Ovary (tissue), 9 donors: ENCODE data around the gene CNN1. TPM values are rescaled to one million over a fixed set of nuclear protein-coding genes. Genes with fewer than 3 reads are reported as not detected.

ENCODE experiments used
- DNase-seq, 5 donors: peaks; one replicate each; pipeline ENCODE4 v3.0.0-alpha.2; 2019 to 2020
- H3K27ac ChIP-seq, 2 donors: fragments of 200-600 bp; one replicate each; pipeline versions ENCODE4 v1.5.1 to v1.8.0; 2019 to 2022
- H3K27me3 ChIP-seq: fragments of 200-600 bp; one replicate; pipeline ENCODE4 v1.8.0; 2022
- H3K36me3 ChIP-seq: fragments of 200-600 bp; sonication (generic); one replicate; pipeline ENCODE4 v1.5.1; 2019
- H3K4me1 ChIP-seq: one replicate; pipeline ENCODE4 v1.8.1; 2013; ENCODE audit warnings: mild to moderate bottlenecking, moderate library complexity; ENCODE audit not compliant: insufficient read depth
- H3K4me3 ChIP-seq: fragments of 200-600 bp; sonication (generic); one replicate; pipeline ENCODE4 v1.5.1; 2017
- H3K9me3 ChIP-seq, 2 donors: fragments of 200-600 bp in 1 of 2; sonication (generic) in 1 of 2; one replicate each; pipeline versions ENCODE4 v1.5.1 to v1.8.1; 2013 to 2019; ENCODE audit warnings: mild to moderate bottlenecking in 1 of 2, moderate library complexity in 1 of 2
- EP300 ChIP-seq: sonication (generic); formaldehyde crosslinking; IDR thresholded peaks from one replicate; pipeline ENCODE4 v1.6.1; 2017; ENCODE audit warnings: antibody characterized with exemption
- POLR2A ChIP-seq: fragments of 450-650 bp; IDR thresholded peaks from one replicate; pipeline ENCODE4 v1.6.1; 2017; ENCODE audit warnings: antibody characterized with exemption, mild to moderate bottlenecking, moderate library complexity
- WGBS, 3 donors: extraction: QIAGEN DNeasy Blood & Tissue Kit in 1 of 3; methylation state at CpG; one replicate each; pipeline versions ENCODE4 v1.1.5 to v1.1.7; 2013 to 2017; 5-methylcytosine and 5-hydroxymethylcytosine counted together
- intact Hi-C, 4 donors: fragments of 100-400 bp; cut with DNase I; formaldehyde crosslinking; loops; one replicate each; pipeline versions ENCODE4 v1.11.0 to v1.15.1; 2022 to 2023
- polyA plus RNA-seq, 2 donors: library from polyadenylated mRNA; stranded (reverse); fragments of 200-250 nt in 1 of 2; fragments of 350-450 nt in 1 of 2; fragmentation: Illumina TruSeq in 1 of 2; extraction: RNeasy Lipid Tissue Mini Kit (QIAGEN cat#74804) in 1 of 2; gene quantifications; one replicate each; pipeline ENCODE4 v1.2.3, GENCODE V29; 2013 to 2014
- total RNA-seq, 7 donors: library from RNA; depleted of rRNA in 2 of 7; stranded (reverse); fragments of >200 nt in 2 of 7; fragmentation: NEBNext Ultra II Directional in 3 of 7; extraction: Animal tissue kit (Norgen Biotek cat#: 25700) in 3 of 7; gene quantifications; one replicate each; pipeline versions ENCODE4 v1.1.0 to v1.2.4, GENCODE V29; 2016 to 2023
- TF ChIP-seq, protein P1 (sequence below), 3 donors: fragments of 450-650 bp in 2 of 3; fragments of 200-600 bp in 1 of 3; IDR thresholded peaks; one replicate each; pipeline versions ENCODE4 v1.5.1 to v1.8.0; 2016 to 2022; ENCODE audit warnings: antibody characterized with exemption in 3 of 3, mild to moderate bottlenecking in 1 of 3
- donor health status: DM: no; HTN: no; CAD: no; lungs with moderate emphysema.
- donor health status: DM: no; HTN: no; CAD: no.
- donor health status: Bipolar disorder and iron deficiency.
- donor health status: DM: yes; HTN: yes; CAD: no.
- donor health status: DM: no; HTN: no; CAD: no.
- donor health status: DM: yes; HTN: yes; CAD: no.

CNN1 gene
- total and polyA plus RNA-seq, 9 donors: 13.9 to 725 (median 59.6) TPM

DNA sequence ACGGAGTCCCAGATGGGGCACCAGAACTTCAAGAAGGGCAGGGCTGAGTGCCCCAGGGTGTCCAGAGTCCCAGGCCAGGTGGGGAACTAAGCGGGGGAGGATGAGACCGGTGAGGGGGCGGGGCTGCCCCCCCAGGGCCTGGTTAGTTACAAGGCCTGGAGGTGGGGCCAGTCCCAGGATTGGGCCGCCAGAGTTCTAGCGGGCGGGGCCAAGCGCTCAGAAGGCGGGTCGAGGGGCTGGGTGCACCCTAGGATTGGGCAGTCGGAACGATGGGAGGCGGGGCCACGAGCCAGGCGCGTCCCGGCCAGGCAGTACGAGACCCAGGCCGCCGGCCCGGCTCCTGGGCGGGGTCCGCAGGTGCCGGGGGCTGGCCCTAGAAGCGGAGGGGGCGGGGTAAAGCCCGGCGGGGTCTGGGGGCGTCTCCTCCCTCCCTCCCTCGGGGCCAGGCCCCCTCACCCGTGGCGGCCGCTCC, 33.6 kb upstream of the CNN1 start:
- H3K4me3 ChIP-seq: peak overlapping the region; percentile 91
- H3K4me1 ChIP-seq: peaks cover 3% of the 10 kb centered on the region
- H3K36me3 ChIP-seq: no peaks in the 10 kb centered on the region
- H3K27me3 ChIP-seq: no peaks in the 10 kb centered on the region
- peak; percentile 97 to 98 (median 97) for DNase-seq
- no peak for TF ChIP-seq EP300
- no peak for TF ChIP-seq POLR2A
- TF ChIP-seq, protein P1, sequence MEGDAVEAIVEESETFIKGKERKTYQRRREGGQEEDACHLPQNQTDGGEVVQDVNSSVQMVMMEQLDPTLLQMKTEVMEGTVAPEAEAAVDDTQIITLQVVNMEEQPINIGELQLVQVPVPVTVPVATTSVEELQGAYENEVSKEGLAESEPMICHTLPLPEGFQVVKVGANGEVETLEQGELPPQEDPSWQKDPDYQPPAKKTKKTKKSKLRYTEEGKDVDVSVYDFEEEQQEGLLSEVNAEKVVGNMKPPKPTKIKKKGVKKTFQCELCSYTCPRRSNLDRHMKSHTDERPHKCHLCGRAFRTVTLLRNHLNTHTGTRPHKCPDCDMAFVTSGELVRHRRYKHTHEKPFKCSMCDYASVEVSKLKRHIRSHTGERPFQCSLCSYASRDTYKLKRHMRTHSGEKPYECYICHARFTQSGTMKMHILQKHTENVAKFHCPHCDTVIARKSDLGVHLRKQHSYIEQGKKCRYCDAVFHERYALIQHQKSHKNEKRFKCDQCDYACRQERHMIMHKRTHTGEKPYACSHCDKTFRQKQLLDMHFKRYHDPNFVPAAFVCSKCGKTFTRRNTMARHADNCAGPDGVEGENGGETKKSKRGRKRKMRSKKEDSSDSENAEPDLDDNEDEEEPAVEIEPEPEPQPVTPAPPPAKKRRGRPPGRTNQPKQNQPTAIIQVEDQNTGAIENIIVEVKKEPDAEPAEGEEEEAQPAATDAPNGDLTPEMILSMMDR (IDR thresholded peaks at IDR 0.05): no peak
- H3K27ac ChIP-seq: peak overlapping the region; percentile 74 to 91
- intact Hi-C loops: no loop called here
- H3K9me3 ChIP-seq: no peaks in the 10 kb centered on the region
- WGBS, 3 donors: 1 to 4% (median 1%) methylated on average over 2 to 33 of the region's 33 CpGs

DNA sequence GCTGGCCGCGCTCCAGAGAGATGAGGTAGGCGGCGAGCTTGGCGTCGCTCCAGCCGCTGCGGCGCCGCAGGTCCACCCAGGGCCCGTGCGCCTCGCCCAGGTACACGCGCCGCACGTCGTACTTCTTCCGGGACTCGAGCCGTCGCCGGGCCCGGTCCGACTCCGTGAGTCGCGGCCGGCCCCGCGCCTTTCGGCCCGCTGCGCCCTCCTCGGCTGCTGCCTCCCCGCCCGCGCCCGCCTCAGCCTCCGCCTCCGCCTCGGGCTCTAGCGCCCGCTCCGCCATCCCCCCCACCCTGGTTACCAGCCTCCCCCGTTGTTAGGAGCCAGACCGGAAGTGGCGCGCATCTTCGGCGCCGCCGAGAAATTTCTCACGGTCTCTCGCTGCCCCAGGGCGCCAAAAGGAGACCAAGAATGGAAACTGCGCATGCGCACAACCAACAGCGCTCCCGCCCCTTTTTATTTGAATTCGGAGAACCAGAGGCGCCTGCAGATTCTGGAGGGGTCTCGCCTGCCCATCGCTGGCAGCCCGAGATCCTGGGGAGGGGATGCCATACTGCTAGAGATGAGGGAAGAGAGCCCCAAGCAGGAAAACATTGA, 33.0 kb upstream of the CNN1 start, which contains the start of gene ZNF653:
Gene ZNF653, minus strand, starts transcription at position 336 of the 597 bp plus-strand sequence. Its CDS starts 53 bp downstream, at position 283.
- DNase-seq: peak; percentile 94 to 97 (median 95)
- H3K27me3 ChIP-seq: no peaks in the 10 kb centered on the region
- H3K9me3 ChIP-seq: no peaks in the 10 kb centered on the region
- no peaks in the 10 kb centered on the region for H3K36me3 ChIP-seq
- peaks cover 3% of the 10 kb centered on the region for H3K4me1 ChIP-seq
- TF ChIP-seq POLR2A (peak; percentile 25), EP300 (no peak)
- TF ChIP-seq, protein P1 (IDR thresholded peaks at IDR 0.05): no peak
- peak within 1 kb of the TSS; percentile 74 to 91 for H3K27ac ChIP-seq
- WGBS, 3 donors: 1% methylated on average over 54 to 65 of the region's 65 CpGs
- intact Hi-C loops: no loop called here
- H3K4me3 ChIP-seq: peak within 1 kb of the TSS; percentile 91

DNA sequence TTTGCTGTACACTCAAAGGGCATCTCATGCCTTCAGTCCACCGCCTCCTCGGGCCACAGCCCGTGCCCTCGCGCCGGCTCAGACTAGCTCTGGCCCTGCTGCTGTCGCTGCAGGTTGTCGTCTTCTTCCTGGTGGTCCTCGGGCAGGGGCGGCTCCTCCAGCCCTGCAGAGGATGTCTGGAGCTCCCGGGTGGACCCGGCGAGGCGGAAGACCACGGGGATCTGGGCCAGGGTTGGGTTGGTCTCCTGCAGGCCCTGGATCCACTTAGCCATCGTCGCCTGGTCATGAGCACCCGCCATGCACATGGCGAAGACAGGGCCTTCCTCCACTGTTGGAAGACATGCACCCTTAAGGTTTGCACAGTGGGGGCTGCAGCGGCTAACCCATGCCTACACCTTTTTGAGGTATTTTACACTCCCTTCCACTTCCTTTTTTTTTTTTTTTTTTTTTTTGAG, 32.5 kb upstream of the CNN1 start:
- Histone ChIP-seq H3K36me3 (no peaks in the 10 kb centered on the region), H3K4me1 (peaks cover 3% of the 10 kb centered on the region), H3K4me3 (peak overlapping the region; percentile 91), H3K27ac (peak overlapping the region in 1 of 2 donors; percentile 91), H3K9me3 (no peaks in the 10 kb centered on the region), H3K27me3 (no peaks in the 10 kb centered on the region)
- intact Hi-C loops: no loop called here
- WGBS, 3 donors: 23 to 39% (median 28%) methylated on average over 13 to 20 of the region's 20 CpGs
- no peak for DNase-seq
- TF ChIP-seq, protein P1 (IDR thresholded peaks at IDR 0.05): no peak
- TF ChIP-seq POLR2A (no peak), EP300 (no peak)

DNA sequence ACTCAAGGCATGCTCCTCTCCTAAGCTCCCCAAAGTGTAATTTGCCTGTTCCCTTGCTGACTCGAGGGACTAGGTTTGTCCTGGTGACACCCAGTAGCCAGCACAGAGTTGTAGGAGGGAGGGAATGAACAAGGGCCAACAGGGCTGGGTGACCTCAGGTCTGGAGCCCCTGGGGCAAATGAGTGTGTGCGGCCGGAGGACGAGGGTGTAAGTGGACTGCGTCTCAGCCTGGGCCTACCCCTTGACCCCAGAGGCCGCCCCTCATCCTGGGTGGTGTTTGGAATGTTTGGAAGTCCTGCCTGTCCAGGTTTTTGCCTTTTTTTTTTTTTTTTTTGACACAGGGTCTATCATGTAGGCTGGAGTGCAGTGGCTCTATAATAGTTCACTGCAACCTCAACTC, 31.7 kb upstream of the CNN1 start:
- intact Hi-C loops: no loop called here
- H3K4me1 ChIP-seq: peaks cover 3% of the 10 kb centered on the region
- no peaks in the 10 kb centered on the region for H3K27me3 ChIP-seq
- H3K27ac ChIP-seq: no peak overlapping the region
- no peak for TF ChIP-seq EP300
- no peak for TF ChIP-seq POLR2A
- TF ChIP-seq, protein P1 (IDR thresholded peaks at IDR 0.05): no peak
- H3K9me3 ChIP-seq: no peaks in the 10 kb centered on the region
- no peak overlapping the region for H3K4me3 ChIP-seq
- 83 to 90% (median 84%) methylated on average over 6 of the region's 6 CpGs for WGBS, 3 donors
- peak in 1 of 5 donors; percentile 24 for DNase-seq
- no peaks in the 10 kb centered on the region for H3K36me3 ChIP-seq
